Measurements from ENCODE around the gene MED12L. TPM values are rescaled to one million over a fixed set of nuclear protein-coding genes. Genes with fewer than 3 reads are reported as not detected.

Gene MED12L, protein sequence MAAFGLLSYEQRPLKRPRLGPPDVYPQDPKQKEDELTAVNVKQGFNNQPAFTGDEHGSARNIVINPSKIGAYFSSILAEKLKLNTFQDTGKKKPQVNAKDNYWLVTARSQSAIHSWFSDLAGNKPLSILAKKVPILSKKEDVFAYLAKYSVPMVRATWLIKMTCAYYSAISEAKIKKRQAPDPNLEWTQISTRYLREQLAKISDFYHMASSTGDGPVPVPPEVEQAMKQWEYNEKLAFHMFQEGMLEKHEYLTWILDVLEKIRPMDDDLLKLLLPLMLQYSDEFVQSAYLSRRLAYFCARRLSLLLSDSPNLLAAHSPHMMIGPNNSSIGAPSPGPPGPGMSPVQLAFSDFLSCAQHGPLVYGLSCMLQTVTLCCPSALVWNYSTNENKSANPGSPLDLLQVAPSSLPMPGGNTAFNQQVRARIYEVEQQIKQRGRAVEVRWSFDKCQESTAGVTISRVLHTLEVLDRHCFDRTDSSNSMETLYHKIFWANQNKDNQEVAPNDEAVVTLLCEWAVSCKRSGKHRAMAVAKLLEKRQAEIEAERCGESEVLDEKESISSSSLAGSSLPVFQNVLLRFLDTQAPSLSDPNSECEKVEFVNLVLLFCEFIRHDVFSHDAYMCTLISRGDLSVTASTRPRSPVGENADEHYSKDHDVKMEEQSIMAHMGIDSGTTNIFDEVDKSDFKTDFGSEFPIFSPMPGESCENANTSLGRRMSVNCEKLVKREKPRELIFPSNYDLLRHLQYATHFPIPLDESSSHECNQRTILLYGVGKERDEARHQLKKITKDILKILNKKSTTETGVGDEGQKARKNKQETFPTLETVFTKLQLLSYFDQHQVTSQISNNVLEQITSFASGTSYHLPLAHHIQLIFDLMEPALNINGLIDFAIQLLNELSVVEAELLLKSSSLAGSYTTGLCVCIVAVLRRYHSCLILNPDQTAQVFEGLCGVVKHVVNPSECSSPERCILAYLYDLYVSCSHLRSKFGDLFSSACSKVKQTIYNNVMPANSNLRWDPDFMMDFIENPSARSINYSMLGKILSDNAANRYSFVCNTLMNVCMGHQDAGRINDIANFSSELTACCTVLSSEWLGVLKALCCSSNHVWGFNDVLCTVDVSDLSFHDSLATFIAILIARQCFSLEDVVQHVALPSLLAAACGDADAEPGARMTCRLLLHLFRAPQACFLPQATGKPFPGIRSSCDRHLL (N-terminal part only)
- 0.80 and 3.2 TPM in 2 replicates for total RNA-seq

DNA sequence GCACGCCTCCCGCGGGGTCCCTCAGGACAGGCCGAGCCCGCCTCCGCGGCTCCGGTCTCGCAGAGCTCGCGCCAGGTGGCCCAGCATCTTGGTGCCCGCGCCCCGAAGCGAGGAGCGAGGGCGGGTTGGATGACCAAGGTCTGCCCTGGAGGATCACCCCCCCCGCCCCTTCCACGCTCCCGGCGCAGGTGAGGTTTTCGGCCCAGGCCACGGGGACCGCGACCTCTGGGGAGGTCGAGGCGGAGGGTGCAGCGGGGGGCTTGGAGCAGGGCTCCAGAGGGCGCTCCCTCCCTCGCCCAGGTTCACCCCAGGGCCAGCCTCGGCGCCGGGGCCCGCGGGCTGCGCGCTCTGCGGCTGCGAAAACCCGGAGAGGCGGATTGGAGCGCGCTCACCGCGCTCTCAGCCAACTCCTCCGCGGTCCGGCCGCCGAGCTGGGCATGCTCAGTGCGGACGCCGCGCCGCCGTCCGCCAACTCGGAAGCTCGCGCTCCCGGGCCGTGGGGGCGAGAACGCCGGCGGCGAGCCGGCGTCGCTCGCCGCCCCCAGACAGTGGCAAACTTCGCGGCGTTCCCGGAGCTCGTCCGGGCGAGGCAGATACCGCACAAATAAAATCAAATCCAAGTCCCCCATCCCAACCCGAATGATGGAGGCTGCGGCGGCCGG is at the start of gene MED12L:
MED12L (plus strand) TSS at position 438 of the 662 bp plus-strand sequence. CDS start 1,263 bp downstream, outside the sequence.

DNA sequence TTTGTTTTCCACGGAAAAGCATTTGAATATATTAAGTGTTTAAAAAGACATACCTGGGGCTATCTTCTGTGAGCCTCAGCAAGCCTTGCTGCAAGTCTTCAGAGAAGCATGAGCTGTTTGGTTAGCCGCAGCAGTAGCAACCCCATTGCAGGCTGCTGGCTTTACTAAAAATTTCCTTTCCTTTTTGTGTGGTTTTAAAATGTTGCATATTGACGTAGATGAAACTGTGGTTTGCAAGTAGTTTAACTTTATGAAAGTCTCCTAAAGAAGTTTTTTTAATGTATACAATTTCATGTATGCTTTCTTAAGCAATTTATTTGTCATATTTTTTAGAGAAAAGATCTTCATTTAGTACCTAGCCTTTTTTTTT is 117.6 kb downstream of the MED12L start, which contains the start of gene GPR171:
GPR171 (minus strand) TSS at position 166 of the 370 bp plus-strand sequence. CDS start 3,830 bp downstream, outside the sequence.

DNA sequence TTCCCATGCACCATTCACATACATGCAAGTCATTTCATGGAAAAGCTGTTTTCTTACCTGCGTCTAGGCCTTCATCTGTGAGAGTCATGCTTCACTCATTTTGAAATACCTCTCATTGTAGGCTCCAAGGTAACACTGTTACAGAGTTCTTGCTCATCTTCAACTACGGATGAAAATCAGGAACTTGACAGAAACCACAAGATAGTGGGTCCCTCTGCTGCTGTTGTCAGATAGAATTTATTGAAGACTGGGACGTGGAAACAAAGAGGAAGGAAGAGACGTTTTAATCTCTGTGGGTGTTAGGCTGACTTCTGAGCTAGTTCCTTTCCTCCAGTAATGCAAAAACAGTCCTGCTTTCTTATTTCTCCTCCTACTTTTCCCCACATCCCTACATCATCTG is 192.8 kb downstream of the MED12L start, which contains the start of gene P2RY14:
P2RY14 (minus strand) TSS at position 313 of the 400 bp plus-strand sequence. CDS start 64,226 bp downstream, outside the sequence.

DNA sequence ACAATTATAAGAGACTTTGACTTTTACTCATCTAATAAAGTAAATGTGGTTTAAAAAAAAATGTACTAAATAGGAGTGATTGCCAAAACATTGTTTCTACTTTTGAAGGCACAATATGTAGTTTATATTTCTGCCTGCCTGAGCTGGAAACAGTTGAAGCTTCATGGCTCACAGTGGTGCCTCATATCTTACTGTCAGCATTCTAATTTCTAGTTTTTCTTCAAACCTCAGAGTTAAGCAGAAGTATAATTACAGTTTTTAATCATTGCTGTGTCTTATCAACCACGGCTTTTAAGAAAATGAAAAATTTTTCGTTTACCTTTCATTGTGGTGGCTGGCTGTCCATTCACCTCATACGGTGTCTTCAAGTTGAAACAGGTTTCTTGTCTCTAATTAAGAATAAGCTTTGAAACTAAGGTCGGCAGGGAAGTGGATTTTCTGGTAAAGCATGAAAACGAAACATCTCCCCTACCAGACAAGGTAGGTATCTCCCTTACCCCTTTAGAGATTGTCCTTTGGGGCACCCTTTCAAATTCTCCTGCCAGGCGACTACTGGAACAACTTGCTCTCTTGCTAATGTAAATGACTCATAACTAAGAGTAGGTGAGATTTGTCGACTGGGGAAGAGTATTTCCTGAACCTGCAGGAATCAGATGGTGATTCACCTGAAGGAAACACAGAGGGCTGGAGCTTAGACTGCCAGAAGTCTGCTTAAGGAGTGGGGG is 231.0 kb downstream of the MED12L start, which contains the start of gene GPR87:
GPR87 (minus strand) TSS at position 554 of the 725 bp plus-strand sequence. CDS start 16,720 bp downstream, outside the sequence.

GRCh38 chr3:151329363-151329762 is 243.9 kb downstream of the MED12L start, which contains the start of gene P2RY13:
TSS of gene P2RY13 (minus strand) at chr3:151329549. CDS start at chr3:151329528, 21 bp downstream.

DNA sequence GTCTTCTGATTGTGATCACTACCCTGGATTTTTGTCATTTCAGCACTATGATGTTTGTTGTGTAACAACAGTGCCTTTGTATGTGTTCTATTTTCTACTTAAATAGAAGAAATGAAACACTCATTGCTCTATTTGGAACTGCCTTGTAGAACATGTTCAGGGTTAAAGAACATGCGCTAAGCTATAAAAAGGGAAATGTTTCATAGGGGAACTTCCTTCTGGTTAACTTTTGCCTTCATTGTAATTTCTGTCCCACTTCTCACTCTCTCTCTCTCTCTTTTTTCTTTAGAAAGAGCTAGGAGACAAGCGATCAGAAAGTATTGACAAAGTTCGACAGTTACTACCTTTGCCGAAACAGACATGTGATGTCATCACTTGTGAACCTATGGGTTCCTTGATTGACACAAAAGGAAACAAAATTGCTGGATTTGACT is 299.3 kb downstream of the MED12L start, which contains the start of gene P2RY12:
P2RY12 (minus strand) TSS at position 13 of the 434 bp plus-strand sequence. CDS start 45,908 bp downstream, outside the sequence.

DNA sequence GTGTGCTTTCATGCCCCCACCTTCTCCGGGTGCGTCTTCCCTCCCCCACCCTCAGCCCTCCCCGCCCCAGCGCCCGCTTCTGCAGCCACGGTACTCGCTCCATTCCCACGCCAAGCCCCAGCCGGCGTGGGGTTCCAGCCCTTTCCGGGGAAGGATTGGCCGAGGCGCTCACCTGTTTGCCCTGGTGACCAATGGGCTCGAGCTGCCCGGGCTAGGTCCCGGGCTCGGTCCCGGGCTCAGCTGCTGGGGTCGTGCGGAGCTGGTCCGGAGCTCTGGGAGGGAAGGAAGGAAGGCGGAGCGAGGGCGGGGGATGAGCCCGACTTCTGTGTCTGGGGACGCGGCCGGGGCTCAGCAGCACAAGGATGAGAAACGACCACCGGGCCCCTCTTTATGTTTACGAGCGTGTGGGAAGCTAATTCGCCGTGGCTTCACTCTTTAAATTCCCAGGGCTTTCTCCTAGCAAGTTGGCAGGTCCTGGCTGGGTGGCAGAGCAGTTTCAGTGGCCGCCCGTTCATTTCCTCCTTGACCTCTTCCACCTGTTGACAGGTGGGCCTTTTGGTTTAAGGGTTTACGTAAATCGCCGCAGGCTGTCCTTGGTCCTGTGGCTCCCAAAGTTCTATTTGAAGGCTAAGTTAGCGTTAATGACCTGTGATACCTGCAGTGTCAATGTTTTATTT is 375.4 kb downstream of the MED12L start, which contains the start of gene IGSF10:
IGSF10 (minus strand) TSS at position 288 of the 677 bp plus-strand sequence. CDS start 2,352 bp downstream, outside the sequence.

Other genes with a start within 250 kb of the MED12L start
- gene MINDY4B, start 180.2 kb upstream of the MED12L start, total RNA-seq, result not detected in 2 replicates
- gene CLRN1, start 112.9 kb upstream of the MED12L start, total RNA-seq, result not detected in 2 replicates
- gene GPR171, start 117.6 kb downstream of the MED12L start, total RNA-seq, result not detected in 2 replicates
- not detected in 2 replicates for gene P2RY14, start 192.9 kb downstream of the MED12L start, total RNA-seq
- 2.8 TPM in 1 of 2 replicates, not detected in the other for gene GPR87, start 231.2 kb downstream of the MED12L start, total RNA-seq
- gene P2RY13, start 243.9 kb downstream of the MED12L start, total RNA-seq, result not detected in 2 replicates

Data from epithelial cell of alveolus of lung (primary cell).